ENCODE results near the gene BCOR. TPM values are rescaled to one million over a fixed set of nuclear protein-coding genes. Genes with fewer than 3 reads are reported as not detected.

BCOR gene
- total and polyA plus RNA-seq, 9 of the 15 experiments (the other 6 are each of a cell fraction or from before 2014, with no cell fraction given), result 27.5 to 113 (median 37.6) TPM

GRCh38 chrX:40090050-40090804 lies 7.5 kb downstream of the BCOR start (continued):
- TF ChIP-seq ZSCAN32 (CRISPR knock-in tag; IDR thresholded peaks at IDR 0.05), result no peak
- no peak for TF ChIP-seq ZEB2 (IDR thresholded peaks at IDR 0.05)
- TF ChIP-seq ZNF277 (CRISPR knock-in tag; IDR thresholded peaks at IDR 0.05; ENCODE audit: borderline replicate concordance), result no peak
- peak; percentile 34 for TF ChIP-seq PRPF4 (IDR thresholded peaks at IDR 0.05; ENCODE audit: insufficient read depth, low read depth, low read length, poor library complexity, severe bottlenecking)
- TF ChIP-seq NCOR1 (IDR thresholded peaks at IDR 0.05), result peak; percentile 53
- peak; percentile 69 for TF ChIP-seq TFAP4 (CRISPR knock-in tag; IDR thresholded peaks at IDR 0.05; ENCODE audit: borderline replicate concordance)
- no peak for TF ChIP-seq PHF20 (IDR thresholded peaks at IDR 0.05; ENCODE audit: partially characterized antibody)
- TF ChIP-seq U2AF1 (optimal IDR thresholded peaks at IDR 0.05; ENCODE audit: low read depth, low read length), result no peak
- TF ChIP-seq GABPB2 (CRISPR knock-in tag; conservative IDR thresholded peaks at IDR 0.05), result no peak
- no peak for TF ChIP-seq ZNF224 (CRISPR knock-in tag; IDR thresholded peaks at IDR 0.05)
- no peak for TF ChIP-seq PCBP2 (IDR thresholded peaks at IDR 0.05; ENCODE audit: low read depth, low read length, poor library complexity, severe bottlenecking)
- TF ChIP-seq TRIM25 (IDR thresholded peaks at IDR 0.05; ENCODE audit: borderline replicate concordance), result no peak
- TF ChIP-seq DACH1 (IDR thresholded peaks at IDR 0.05; ENCODE audit: partially characterized antibody), result no peak
- TF ChIP-seq E2F6 (IDR thresholded peaks at IDR 0.05; ENCODE audit: borderline replicate concordance in 1 of 2, extremely low read depth in 1 of 2, insufficient read depth in 1 of 2, insufficient read length in 1 of 2, low read depth in 1 of 2, low read length in 1 of 2, poor library complexity in 1 of 2, severe bottlenecking in 1 of 2), result peak in 1 of 2 experiments; percentile 3
- no peak for TF ChIP-seq CSDE1 (IDR thresholded peaks at IDR 0.05)
- TF ChIP-seq NFIC (IDR thresholded peaks at IDR 0.05), result peak; percentile 83
- peak; percentile 50 to 53; a peak in 1 of 4 replicates for TF ChIP-seq UBTF (IDR thresholded peaks at IDR 0.05; ENCODE audit: borderline replicate concordance in 1 of 2, low read depth in 2 of 2, low read length in 2 of 2)
- TF ChIP-seq ZNF282 (CRISPR knock-in tag; IDR thresholded peaks at IDR 0.05), result no peak
